Muscle layer of colon (tissue), 2 donors: Measurements from ENCODE around the gene ABITRAM.
"Not testable (repeated sequence)": the region's sequence is repeated elsewhere in the genome, so short reads cannot be mapped to it uniquely, and the experiment has no call there.

Source experiments
- H3K27ac ChIP-seq: one replicate; pipeline ENCODE4 v1.7.0; 2013; ENCODE audit warnings: low read depth, mild to moderate bottlenecking, low read length, moderate library complexity
- H3K27me3 ChIP-seq, 2 donors: one replicate each; pipeline ENCODE4 v1.7.0; 2013; ENCODE audit warnings: low read length in 2 of 2, mild to moderate bottlenecking in 2 of 2; ENCODE audit not compliant: insufficient read depth in 2 of 2, control insufficient read depth in 1 of 2
- H3K36me3 ChIP-seq: one replicate; pipeline ENCODE4 v1.7.0; 2013; ENCODE audit warnings: mild to moderate bottlenecking, low read length; ENCODE audit not compliant: insufficient read depth
- H3K4me1 ChIP-seq: one replicate; pipeline ENCODE4 v1.7.0; 2013; ENCODE audit warnings: mild to moderate bottlenecking, low read length; ENCODE audit not compliant: insufficient read depth
- H3K4me3 ChIP-seq, 2 donors: one replicate each; pipeline ENCODE4 v1.7.0; 2013; ENCODE audit warnings: low read length in 2 of 2, low read depth in 1 of 2, mild to moderate bottlenecking in 1 of 2, moderate library complexity in 1 of 2
- H3K9ac ChIP-seq: one replicate; pipeline ENCODE4 v1.7.0; 2013; ENCODE audit warnings: low read length
- H3K9me3 ChIP-seq: one replicate; pipeline ENCODE4 v1.7.0; 2013; ENCODE audit warnings: mild to moderate bottlenecking, low read length
- donor health status: abdominal sarcoma.
- donor health status: Adenocarcinoma of cecum.

ABITRAM gene

GRCh38 chr9:108934323-108934893, at the start of gene ABITRAM:
Gene ABITRAM, plus strand, starts transcription at chr9:108934400. Its CDS starts 87 bp downstream, at chr9:108934487.
- Histone ChIP-seq H3K27me3 (no peaks in the 10 kb centered on the region), H3K4me1 (peaks cover 20% of the 10 kb centered on the region), H3K4me3 (peak within 1 kb of the TSS; percentile 94 to 96), H3K36me3 (peaks cover 6% of the 10 kb centered on the region), H3K9ac (peak within 1 kb of the TSS; percentile 94), H3K27ac (peak within 1 kb of the TSS; percentile 96), H3K9me3 (no peaks in the 10 kb centered on the region)

- Histone ChIP-seq H3K36me3 (peaks cover 58% of the 10 kb centered on the region), H3K27ac (no peak overlapping the region), H3K4me1 (no peaks in the 10 kb centered on the region), H3K9me3 (no peaks in the 10 kb centered on the region), H3K9ac (no peak overlapping the region), H3K4me3 (no peak overlapping the region), H3K27me3 (no peaks in the 10 kb centered on the region)
These were observed 49.5 kb upstream of the ABITRAM start for GRCh38 chr9:108884701-108885100.

- Histone ChIP-seq H3K36me3 (peaks cover 58% of the 10 kb centered on the region), H3K27me3 (no peaks in the 10 kb centered on the region), H3K9ac (no peak overlapping the region), H3K4me1 (no peaks in the 10 kb centered on the region), H3K9me3 (no peaks in the 10 kb centered on the region), H3K27ac (no peak overlapping the region), H3K4me3 (no peak overlapping the region)
These were observed 48.4 kb upstream of the ABITRAM start for GRCh38 chr9:108885643-108886348.

GRCh38 chr9:108886594-108887271, 47.5 kb upstream of the ABITRAM start:
- not testable (repeated sequence) for H3K9me3 ChIP-seq, H3K4me3 ChIP-seq, H3K27ac ChIP-seq, H3K4me1 ChIP-seq, H3K27me3 ChIP-seq, H3K9ac ChIP-seq
- peaks cover 59% of the 10 kb centered on the region for H3K36me3 ChIP-seq

- Histone ChIP-seq H3K36me3 (peaks cover 73% of the 10 kb centered on the region), H3K27ac (no peak overlapping the region), H3K27me3 (no peaks in the 10 kb centered on the region), H3K4me1 (no peaks in the 10 kb centered on the region), H3K9me3 (no peaks in the 10 kb centered on the region), H3K4me3 (no peak overlapping the region), H3K9ac (no peak overlapping the region)
These were observed 44.5 kb upstream of the ABITRAM start for GRCh38 chr9:108889649-108890067.

- Histone ChIP-seq H3K27ac (no peak overlapping the region), H3K4me1 (no peaks in the 10 kb centered on the region), H3K36me3 (peaks cover 81% of the 10 kb centered on the region), H3K4me3 (no peak overlapping the region), H3K27me3 (no peaks in the 10 kb centered on the region), H3K9ac (no peak overlapping the region), H3K9me3 (no peaks in the 10 kb centered on the region)
These were observed 39.8 kb upstream of the ABITRAM start for GRCh38 chr9:108894225-108894997.

GRCh38 chr9:108897324-108898096, 36.7 kb upstream of the ABITRAM start:
- no peak overlapping the region for H3K9ac ChIP-seq
- no peaks in the 10 kb centered on the region for H3K9me3 ChIP-seq
- H3K27ac ChIP-seq: no peak overlapping the region
- no peaks in the 10 kb centered on the region for H3K4me1 ChIP-seq
- H3K36me3 ChIP-seq: peaks cover 75% of the 10 kb centered on the region
- H3K4me3 ChIP-seq: no peak overlapping the region
- H3K27me3 ChIP-seq: no peaks in the 10 kb centered on the region

- H3K27ac ChIP-seq, H3K27me3 ChIP-seq, H3K9ac ChIP-seq, H3K9me3 ChIP-seq, H3K4me3 ChIP-seq, H3K4me1 ChIP-seq: not testable (repeated sequence)
- H3K36me3 ChIP-seq: peaks cover 75% of the 10 kb centered on the region
These were observed 35.0 kb upstream of the ABITRAM start for GRCh38 chr9:108899023-108899695.

GRCh38 chr9:108900176-108900575, 34.0 kb upstream of the ABITRAM start:
- Histone ChIP-seq H3K9me3 (no peaks in the 10 kb centered on the region), H3K27me3 (no peaks in the 10 kb centered on the region), H3K9ac (no peak overlapping the region), H3K27ac (no peak overlapping the region), H3K36me3 (peaks cover 70% of the 10 kb centered on the region), H3K4me1 (no peaks in the 10 kb centered on the region), H3K4me3 (no peak overlapping the region)

- no peak overlapping the region for H3K4me3 ChIP-seq
- H3K27me3 ChIP-seq: no peaks in the 10 kb centered on the region
- H3K9me3 ChIP-seq: no peaks in the 10 kb centered on the region
- H3K4me1 ChIP-seq: no peaks in the 10 kb centered on the region
- no peak overlapping the region for H3K9ac ChIP-seq
- no peak overlapping the region for H3K27ac ChIP-seq
- peaks cover 80% of the 10 kb centered on the region for H3K36me3 ChIP-seq
These were observed 30.6 kb upstream of the ABITRAM start for GRCh38 chr9:108903420-108904103.
